Hepatocyte (in vitro differentiated cells): ENCODE results near the gene PPM1B. TPM values are rescaled to one million over a fixed set of nuclear protein-coding genes. Genes with fewer than 3 reads are reported as not detected.

ENCODE experiments used
- DNase-seq: peaks from one replicate; pipeline ENCODE4 v3.0.0-alpha.2; 2016; ENCODE audit warnings: low spot score
- H2AFZ ChIP-seq: fragments of 200-600 bp; sonication (generic); 2 replicates; pipeline ENCODE4 v1.6.0; 2016; ENCODE audit warnings: antibody characterized with exemption, mild to moderate bottlenecking
- H3K27ac ChIP-seq: fragments of 200-600 bp; sonication (generic); 2 replicates; pipeline ENCODE4 v1.5.1; 2016; ENCODE audit warnings: mild to moderate bottlenecking
- H3K27me3 ChIP-seq: fragments of 200-600 bp; sonication (generic); 2 replicates; pipeline ENCODE4 v1.6.1; 2016
- H3K36me3 ChIP-seq: fragments of 200-600 bp; sonication (generic); replicated peaks from 2 replicates; pipeline ENCODE4 v1.5.1; 2016; ENCODE audit warnings: low read depth; ENCODE audit not compliant: insufficient read depth
- H3K4me1 ChIP-seq: fragments of 200-600 bp; sonication (generic); 2 replicates; pipeline ENCODE4 v1.5.1; 2016; ENCODE audit warnings: mild to moderate bottlenecking, moderate library complexity; ENCODE audit not compliant: insufficient read depth
- H3K4me2 ChIP-seq: fragments of 200-600 bp; sonication (generic); 2 replicates; pipeline ENCODE4 v1.6.0; 2016
- H3K4me3 ChIP-seq: fragments of 200-600 bp; sonication (generic); 2 replicates; pipeline ENCODE4 v1.5.1; 2016; ENCODE audit warnings: mild to moderate bottlenecking
- H3K79me2 ChIP-seq: fragments of 200-600 bp; sonication (generic); 2 replicates; pipeline ENCODE4 v1.6.0; 2017; ENCODE audit warnings: mild to moderate bottlenecking
- H3K9me2 ChIP-seq: fragments of 200-600 bp; sonication (generic); replicated peaks from 2 replicates; pipeline ENCODE4 v1.6.0; 2017; ENCODE audit warnings: mild to moderate bottlenecking; ENCODE audit not compliant: insufficient read depth
- H3K9me3 ChIP-seq: fragments of 200-600 bp; sonication (generic); 2 replicates; pipeline ENCODE4 v1.5.1; 2016; ENCODE audit warnings: low read depth, mild to moderate bottlenecking
- H4K20me1 ChIP-seq: fragments of 200-600 bp; sonication (generic); 2 replicates; pipeline ENCODE4 v1.6.0; 2016; ENCODE audit warnings: mild to moderate bottlenecking; ENCODE audit not compliant: insufficient read depth, poor library complexity, severe bottlenecking
- CTCF ChIP-seq: fragments of 200-600 bp; sonication (generic); IDR thresholded peaks from 2 replicates; pipeline ENCODE4 v1.5.1; 2016; ENCODE audit warnings: antibody characterized with exemption, mild to moderate bottlenecking; ENCODE audit not compliant: poor library complexity
- EZH2 ChIP-seq: fragments of 200-600 bp; sonication (generic); IDR thresholded peaks from 2 replicates; pipeline ENCODE4 v1.6.1; 2016; ENCODE audit warnings: antibody characterized with exemption, mild to moderate bottlenecking, borderline replicate concordance
- EZH2phosphoT487 ChIP-seq: fragments of 200-600 bp; sonication (generic); IDR thresholded peaks from one replicate; pipeline ENCODE4 v1.6.1; 2018; ENCODE audit warnings: antibody characterized with exemption, mild to moderate bottlenecking, low read depth, moderate library complexity; ENCODE audit not compliant: unreplicated experiment, severe bottlenecking
- WGBS: methylation state at CpG from one replicate; pipeline ENCODE4 v1.1.6; 2016; ENCODE audit warnings: low lambda C conversion rate; ENCODE audit errors: missing lambda C conversion rate; 5-methylcytosine and 5-hydroxymethylcytosine counted together
- polyA plus RNA-seq: library from polyadenylated mRNA; unstranded; fragments of >200 nt; fragmentation: Nextera tagmentation; extraction: Ambion mirVana; gene quantifications from 2 replicates; pipeline ENCODE4 v1.2.1, GENCODE V29; 2016
- total RNA-seq: library from RNA; depleted of rRNA; stranded (reverse); fragments of >200 nt; gene quantifications from 2 replicates; pipeline ENCODE4 v1.2.3, GENCODE V29; 2014

PPM1B gene
- total and polyA plus RNA-seq, 2 experiments from 2014 or later = 39.1 to 49.1 TPM

GRCh38 chr2:44244135-44244871, 75.6 kb downstream of the PPM1B start:
- H4K20me1 ChIP-seq = no peaks in the 10 kb centered on the region
- no peak overlapping the region for H2AFZ ChIP-seq
- peaks cover 23% of the 10 kb centered on the region for H3K4me1 ChIP-seq
- no peaks in the 10 kb centered on the region for H3K79me2 ChIP-seq
- DNase-seq = peak; percentile 86
- no peaks in the 10 kb centered on the region for H3K9me3 ChIP-seq
- 18% methylated on average over 12 of the region's 12 CpGs for WGBS
- H3K4me3 ChIP-seq = peak overlapping the region; percentile 21
- TF ChIP-seq CTCF (peak; percentile 71), EZH2phosphoT487 (no peak)
- no peaks in the 10 kb centered on the region for H3K9me2 ChIP-seq
- no peaks in the 10 kb centered on the region for H3K27me3 ChIP-seq
- peak overlapping the region; percentile 79 for H3K27ac ChIP-seq
- no peaks in the 10 kb centered on the region for H3K36me3 ChIP-seq
- peak overlapping the region; percentile 78 for H3K4me2 ChIP-seq

- Histone ChIP-seq H3K27me3 (no peaks in the 10 kb centered on the region), H3K4me1 (peaks cover 23% of the 10 kb centered on the region), H3K36me3 (no peaks in the 10 kb centered on the region), H4K20me1 (no peaks in the 10 kb centered on the region), H3K9me2 (no peaks in the 10 kb centered on the region), H3K4me3 (no peak overlapping the region), H3K79me2 (no peaks in the 10 kb centered on the region), H3K27ac (peak overlapping the region; percentile 79), H3K9me3 (no peaks in the 10 kb centered on the region), H3K4me2 (peak overlapping the region; percentile 78), H2AFZ (no peak overlapping the region)
- peak; percentile 56 for DNase-seq
- WGBS = 23% methylated on average over 3 of the region's 3 CpGs
- TF ChIP-seq CTCF (no peak), EZH2 (no peak), EZH2phosphoT487 (no peak)
Observed at GRCh38 chr2:44245083-44245861, 76.6 kb downstream of the PPM1B start.

- H3K27me3 ChIP-seq = no peaks in the 10 kb centered on the region
- 72% methylated on average over 1 of the region's 1 CpG for WGBS
- no peaks in the 10 kb centered on the region for H3K9me3 ChIP-seq
- no peak overlapping the region for H2AFZ ChIP-seq
- H3K4me2 ChIP-seq = peak overlapping the region; percentile 25
- H3K4me1 ChIP-seq = peaks cover 23% of the 10 kb centered on the region
- H3K27ac ChIP-seq = peak overlapping the region; percentile 79
- no peak overlapping the region for H3K4me3 ChIP-seq
- no peaks in the 10 kb centered on the region for H4K20me1 ChIP-seq
- no peak for DNase-seq
- no peaks in the 10 kb centered on the region for H3K9me2 ChIP-seq
- TF ChIP-seq EZH2 = no peak
- no peaks in the 10 kb centered on the region for H3K36me3 ChIP-seq
- no peaks in the 10 kb centered on the region for H3K79me2 ChIP-seq
Observed at GRCh38 chr2:44246436-44246835, 77.8 kb downstream of the PPM1B start.

GRCh38 chr2:44246840-44247369, 78.2 kb downstream of the PPM1B start:
- Histone ChIP-seq H3K9me2 (no peaks in the 10 kb centered on the region), H3K79me2 (no peaks in the 10 kb centered on the region), H3K4me2 (no peak overlapping the region), H3K4me1 (peaks cover 23% of the 10 kb centered on the region), H3K27ac (no peak overlapping the region), H3K9me3 (no peaks in the 10 kb centered on the region), H3K36me3 (no peaks in the 10 kb centered on the region), H4K20me1 (no peaks in the 10 kb centered on the region), H2AFZ (no peak overlapping the region), H3K27me3 (no peaks in the 10 kb centered on the region), H3K4me3 (no peak overlapping the region)
- 85% methylated on average over 3 of the region's 3 CpGs for WGBS
- no peak for DNase-seq
- TF ChIP-seq CTCF = no peak
